Measurements from ENCODE around the gene LSM3.

DNA sequence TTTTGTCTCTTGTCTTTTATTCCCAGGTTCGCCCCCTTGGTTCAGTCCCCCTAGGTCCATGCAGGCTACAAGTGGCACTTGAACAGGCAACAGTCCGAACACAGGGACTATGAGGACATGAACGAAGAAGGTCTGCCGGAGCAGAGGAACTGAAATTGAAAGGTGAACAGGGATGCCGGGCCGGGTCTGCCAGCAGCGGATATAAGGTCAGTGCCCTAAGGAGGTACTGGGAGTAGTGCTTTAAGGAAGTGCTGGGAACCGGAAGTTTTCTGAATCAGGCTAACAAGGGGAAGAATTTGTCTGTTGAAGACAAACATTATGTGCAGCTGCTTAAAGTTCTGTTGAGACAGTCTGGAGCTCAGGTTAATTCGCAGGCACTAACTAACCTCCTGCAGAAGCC, 46.8 kb downstream of the LSM3 start:
- TF ChIP-seq, protein P1, sequence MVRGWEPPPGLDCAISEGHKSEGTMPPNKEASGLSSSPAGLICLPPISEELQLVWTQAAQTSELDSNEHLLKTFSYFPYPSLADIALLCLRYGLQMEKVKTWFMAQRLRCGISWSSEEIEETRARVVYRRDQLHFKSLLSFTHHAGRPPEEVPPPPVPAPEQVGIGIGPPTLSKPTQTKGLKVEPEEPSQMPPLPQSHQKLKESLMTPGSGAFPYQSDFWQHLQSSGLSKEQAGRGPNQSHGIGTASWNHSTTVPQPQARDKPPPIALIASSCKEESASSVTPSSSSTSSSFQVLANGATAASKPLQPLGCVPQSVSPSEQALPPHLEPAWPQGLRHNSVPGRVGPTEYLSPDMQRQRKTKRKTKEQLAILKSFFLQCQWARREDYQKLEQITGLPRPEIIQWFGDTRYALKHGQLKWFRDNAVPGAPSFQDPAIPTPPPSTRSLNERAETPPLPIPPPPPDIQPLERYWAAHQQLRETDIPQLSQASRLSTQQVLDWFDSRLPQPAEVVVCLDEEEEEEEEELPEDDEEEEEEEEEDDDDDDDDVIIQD (CRISPR knock-in tag; IDR thresholded peaks at IDR 0.05) = no peak
- TF ChIP-seq MBD2 (IDR thresholded peaks at IDR 0.05; ENCODE audit: borderline replicate concordance, low read depth) = no peak
- TF ChIP-seq, protein P2, sequence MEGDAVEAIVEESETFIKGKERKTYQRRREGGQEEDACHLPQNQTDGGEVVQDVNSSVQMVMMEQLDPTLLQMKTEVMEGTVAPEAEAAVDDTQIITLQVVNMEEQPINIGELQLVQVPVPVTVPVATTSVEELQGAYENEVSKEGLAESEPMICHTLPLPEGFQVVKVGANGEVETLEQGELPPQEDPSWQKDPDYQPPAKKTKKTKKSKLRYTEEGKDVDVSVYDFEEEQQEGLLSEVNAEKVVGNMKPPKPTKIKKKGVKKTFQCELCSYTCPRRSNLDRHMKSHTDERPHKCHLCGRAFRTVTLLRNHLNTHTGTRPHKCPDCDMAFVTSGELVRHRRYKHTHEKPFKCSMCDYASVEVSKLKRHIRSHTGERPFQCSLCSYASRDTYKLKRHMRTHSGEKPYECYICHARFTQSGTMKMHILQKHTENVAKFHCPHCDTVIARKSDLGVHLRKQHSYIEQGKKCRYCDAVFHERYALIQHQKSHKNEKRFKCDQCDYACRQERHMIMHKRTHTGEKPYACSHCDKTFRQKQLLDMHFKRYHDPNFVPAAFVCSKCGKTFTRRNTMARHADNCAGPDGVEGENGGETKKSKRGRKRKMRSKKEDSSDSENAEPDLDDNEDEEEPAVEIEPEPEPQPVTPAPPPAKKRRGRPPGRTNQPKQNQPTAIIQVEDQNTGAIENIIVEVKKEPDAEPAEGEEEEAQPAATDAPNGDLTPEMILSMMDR (IDR thresholded peaks at IDR 0.05 in 2 of 3, conservative IDR thresholded peaks at IDR 0.05 in 1 of 3; ENCODE audit: insufficient read depth in 2 of 3, low read depth in 1 of 3, low read length in 3 of 3) = no peak
- TF ChIP-seq NCOA1 (IDR thresholded peaks at IDR 0.05; ENCODE audit: low read depth) = no peak
- TF ChIP-seq PCBP2 (IDR thresholded peaks at IDR 0.05; ENCODE audit: low read depth, low read length, poor library complexity, severe bottlenecking) = no peak
- no peak for TF ChIP-seq ZNF354B (CRISPR knock-in tag; IDR thresholded peaks at IDR 0.05)

Data from K562 (cell line).